H1 (cell line): ENCODE measurements around the gene CENATAC. TPM values are rescaled to one million over a fixed set of nuclear protein-coding genes. Genes with fewer than 3 reads are reported as not detected.

Experiments
- CTCF ChIA-PET: fragments of 300-600 bp; sonication (Branson Sonifier 250); formaldehyde crosslinking; loops from one replicate; lab custom pipeline; 2021; ENCODE audit not compliant: partially characterized antibody; lab: Charles Lee
- POLR2A ChIA-PET: fragments of 300-600 bp; sonication (Branson Sonifier 250); formaldehyde crosslinking; loops from one replicate; lab custom pipeline; 2021; ENCODE audit warnings: inconsistent platforms; ENCODE audit not compliant: partially characterized antibody; lab: Charles Lee
- DNase-seq, 2 experiments: peaks; one replicate each; pipeline versions ENCODE4 v3.0.0 to v3.0.0-alpha.2; 2010 to 2022; ENCODE audit warnings: low spot score in 2 of 2, low read depth in 1 of 2, mixed read lengths in 1 of 2
- FAIRE-seq: peaks from 2 replicates; lab custom pipeline; 2011; peaks lifted over from hg19 to GRCh38; lab: Jason Lieb, UNC
- H2AFZ ChIP-seq: 2 replicates; pipeline ENCODE4 v1.8.1; 2012; ENCODE audit warnings: low read length, inconsistent platforms
- H2AK5ac ChIP-seq: 2 replicates; pipeline ENCODE4 v1.6.1; 2013; ENCODE audit warnings: low read depth, low read length
- H2BK120ac ChIP-seq: replicated peaks from 2 replicates; pipeline ENCODE3; 2013; ENCODE audit warnings: low read depth, low read length, inconsistent platforms
- H2BK12ac ChIP-seq: 2 replicates; pipeline ENCODE4 v1.6.1; 2013; ENCODE audit warnings: low read depth, low read length
- H2BK15ac ChIP-seq: 2 replicates; pipeline ENCODE4 v1.6.1; 2013; ENCODE audit warnings: low read length
- H2BK20ac ChIP-seq: 2 replicates; pipeline ENCODE4 v1.6.1; 2013; ENCODE audit warnings: low read length
- H2BK5ac ChIP-seq: 2 replicates; pipeline ENCODE4 v1.6.1; 2013; ENCODE audit warnings: low read depth, low read length
- H3K14ac ChIP-seq: 2 replicates; pipeline ENCODE4 v1.6.1; 2013; ENCODE audit warnings: inconsistent platforms; ENCODE audit not compliant: insufficient read length
- H3K18ac ChIP-seq: 2 replicates; pipeline ENCODE4 v1.6.1; 2013; ENCODE audit warnings: low read length; ENCODE audit errors: extremely low read depth
- H3K23ac ChIP-seq: 2 replicates; pipeline ENCODE4 v1.6.1; 2013; ENCODE audit warnings: inconsistent platforms; ENCODE audit not compliant: insufficient read length
- H3K23me2 ChIP-seq: 2 replicates; pipeline ENCODE4 v1.6.1; 2013; ENCODE audit warnings: low read depth, low read length
- H3K27ac ChIP-seq: 2 replicates; pipeline ENCODE4 v1.6.1; 2011; ENCODE audit warnings: low read depth, low read length, inconsistent platforms
- H3K27me3 ChIP-seq, 4 experiments: replicated peaks in 1 of 4; 1 replicate in 1 of 4; 2 replicates in 3 of 4; pipeline versions ENCODE4 v1.6.1 to v1.8.1; 2011 to 2013; ENCODE audit warnings: low read length in 3 of 4, mild to moderate bottlenecking in 3 of 4, inconsistent platforms in 2 of 4, mixed read lengths in 2 of 4, moderate library complexity in 1 of 4; ENCODE audit not compliant: control insufficient read depth in 3 of 4, insufficient read depth in 3 of 4; ENCODE audit errors: extremely low read depth in 1 of 4
- H3K36me3 ChIP-seq, 4 experiments: 2 replicates each; pipeline versions ENCODE4 v1.6.1 to v1.8.1; 2011 to 2013; ENCODE audit warnings: mild to moderate bottlenecking in 4 of 4, low read length in 3 of 4, moderate library complexity in 2 of 4, control low read depth in 1 of 4, inconsistent platforms in 1 of 4; ENCODE audit not compliant: insufficient read depth in 4 of 4, control insufficient read depth in 2 of 4
- H3K4ac ChIP-seq: replicated peaks from 2 replicates; pipeline ENCODE3; 2013; ENCODE audit warnings: low read length, low read depth, mixed read lengths, inconsistent platforms; ENCODE audit not compliant: insufficient read length
- H3K4me1 ChIP-seq, 4 experiments: replicated peaks in 1 of 4; 1 replicate in 1 of 4; 2 replicates in 3 of 4; pipeline versions ENCODE4 v1.6.1 to v1.8.1; 2011 to 2013; ENCODE audit warnings: low read length in 3 of 4, inconsistent platforms in 2 of 4, mixed read lengths in 1 of 4; ENCODE audit not compliant: insufficient read depth in 4 of 4, control insufficient read depth in 3 of 4
- H3K4me2 ChIP-seq, 2 experiments: 2 replicates each; pipeline versions ENCODE4 v1.6.1 to v1.8.1; 2011 to 2013; ENCODE audit warnings: low read depth in 2 of 2, low read length in 2 of 2, control low read depth in 1 of 2, inconsistent platforms in 1 of 2, mild to moderate bottlenecking in 1 of 2; ENCODE audit not compliant: insufficient read depth in 1 of 2
- H3K4me3 ChIP-seq, 4 experiments: fragments of 200-600, 300-600 bp in 1 of 4; sonication (generic), shearing (Covaris generic), sonication (Bioruptor Twin) in 1 of 4; 2 replicates each; pipeline versions ENCODE4 v1.5.1 to v1.8.1; 2011 to 2016; ENCODE audit warnings: low read length in 4 of 4, low read depth in 3 of 4, control low read depth in 2 of 4, inconsistent platforms in 2 of 4, mild to moderate bottlenecking in 2 of 4, mixed read lengths in 1 of 4, moderate library complexity in 1 of 4; ENCODE audit not compliant: insufficient read depth in 2 of 4; ENCODE audit errors: extremely low read depth in 1 of 4
- H3K56ac ChIP-seq: replicated peaks from 2 replicates; pipeline ENCODE3; 2013; ENCODE audit warnings: low read depth, mild to moderate bottlenecking, mixed read lengths, low read length, inconsistent platforms; ENCODE audit not compliant: insufficient read length
- H3K79me1 ChIP-seq: 2 replicates; pipeline ENCODE4 v1.6.1; 2013; ENCODE audit warnings: low read depth, low read length, control low read depth
- H3K79me2 ChIP-seq, 2 experiments: 2 replicates each; pipeline versions ENCODE4 v1.6.1 to v1.8.1; 2012 to 2013; ENCODE audit warnings: low read length in 2 of 2, mild to moderate bottlenecking in 2 of 2, inconsistent platforms in 1 of 2; ENCODE audit not compliant: insufficient read depth in 2 of 2, control insufficient read depth in 1 of 2
- H3K9ac ChIP-seq, 4 experiments: replicated peaks in 1 of 4; 1 replicate in 1 of 4; 2 replicates in 3 of 4; pipeline versions ENCODE4 v1.6.1 to v1.8.1; 2011 to 2013; ENCODE audit warnings: low read depth in 3 of 4, low read length in 3 of 4, control low read depth in 2 of 4, mild to moderate bottlenecking in 2 of 4, moderate library complexity in 2 of 4, inconsistent platforms in 1 of 4; ENCODE audit errors: extremely low read depth in 1 of 4
- H3K9me3 ChIP-seq, 2 experiments: 2 replicates each; pipeline versions ENCODE4 v1.6.1 to v1.8.1; 2012 to 2013; ENCODE audit warnings: mild to moderate bottlenecking in 2 of 2, moderate library complexity in 2 of 2, control low read depth in 1 of 2, inconsistent platforms in 1 of 2, low read depth in 1 of 2, low read length in 1 of 2, mixed read lengths in 1 of 2; ENCODE audit not compliant: insufficient read depth in 2 of 2
- H4K20me1 ChIP-seq, 2 experiments: replicated peaks in 1 of 2; 2 replicates each; pipeline versions ENCODE3 to v1.8.1; 2011 to 2013; ENCODE audit warnings: inconsistent platforms in 2 of 2, low read length in 2 of 2, mild to moderate bottlenecking in 1 of 2; ENCODE audit not compliant: insufficient read depth in 2 of 2, control insufficient read depth in 1 of 2
- H4K5ac ChIP-seq: 2 replicates; pipeline ENCODE4 v1.6.1; 2013; ENCODE audit warnings: low read length, low read depth, mixed read lengths, inconsistent platforms; ENCODE audit not compliant: insufficient read length
- H4K8ac ChIP-seq: 2 replicates; pipeline ENCODE4 v1.8.0; 2013; ENCODE audit warnings: mild to moderate bottlenecking, moderate library complexity, low read length, inconsistent platforms; ENCODE audit not compliant: insufficient read depth; ENCODE audit errors: extremely low read depth
- H4K91ac ChIP-seq: replicated peaks from 2 replicates; pipeline ENCODE3; 2013; ENCODE audit warnings: low read length, mixed read lengths, inconsistent platforms; ENCODE audit not compliant: insufficient read length
- ATF2 ChIP-seq: IDR thresholded peaks from 2 replicates; pipeline ENCODE4 v1.6.1; 2012; ENCODE audit warnings: low read length, inconsistent platforms
- ATF3 ChIP-seq: IDR thresholded peaks from 2 replicates; pipeline ENCODE4 v1.6.1; 2011; ENCODE audit warnings: low read depth, mild to moderate bottlenecking, low read length; ENCODE audit not compliant: insufficient read depth
- EZH2 ChIP-seq: fragments of 200-600 bp; sonication (generic); IDR thresholded peaks from 2 replicates; pipeline ENCODE4 v1.7.1; 2012; ENCODE audit warnings: low read depth, mild to moderate bottlenecking, moderate library complexity, low read length, inconsistent platforms; ENCODE audit not compliant: severe bottlenecking
- JUN ChIP-seq: IDR thresholded peaks from 2 replicates; pipeline ENCODE4 v1.6.1; 2011; ENCODE audit warnings: low read depth, mild to moderate bottlenecking, improper control_type of control experiment, low read length
- JUND ChIP-seq: IDR thresholded peaks from 2 replicates; pipeline ENCODE4 v1.6.1; 2011; ENCODE audit warnings: mild to moderate bottlenecking, improper control_type of control experiment, low read length
- RBBP5 ChIP-seq: IDR thresholded peaks from 2 replicates; pipeline ENCODE4 v1.7.1; 2012; ENCODE audit warnings: low read depth, mild to moderate bottlenecking, inconsistent platforms, low read length, moderate library complexity, borderline replicate concordance
- SAP30 ChIP-seq: fragments of 300-600 bp; sonication (generic); IDR thresholded peaks from 2 replicates; pipeline ENCODE4 v1.7.1; 2012; ENCODE audit warnings: low read length, moderate library complexity, mild to moderate bottlenecking, inconsistent platforms; ENCODE audit not compliant: insufficient read depth, insufficient replicate concordance
- SP2 ChIP-seq: IDR thresholded peaks from 2 replicates; pipeline ENCODE4 v1.6.1; 2012; ENCODE audit warnings: mild to moderate bottlenecking, low read length, inconsistent platforms
- TEAD4 ChIP-seq: IDR thresholded peaks from 2 replicates; pipeline ENCODE4 v1.6.1; 2012; ENCODE audit warnings: low read depth, low read length, inconsistent platforms, mixed read lengths
- WGBS, 2 experiments: shearing (Covaris generic) in 1 of 2; methylation state at CpG; one replicate each; pipeline versions ENCODE4 v1.1.6 to v1.1.7; 2013 to 2015; ENCODE audit warnings: low lambda C conversion rate in 2 of 2, mixed read lengths in 2 of 2, inconsistent platforms in 1 of 2, low coverage in 1 of 2, missing lambda C conversion rate in 1 of 2; ENCODE audit not compliant: insufficient replicate concordance in 2 of 2, insufficient coverage in 1 of 2, insufficient read length in 1 of 2; ENCODE audit errors: extremely low coverage in 1 of 2, missing lambda C conversion rate in 1 of 2; 5-methylcytosine and 5-hydroxymethylcytosine counted together
- polyA plus RNA-seq, 7 experiments: library from polyadenylated mRNA; depleted of rRNA in 3 of 7; stranded (reverse) in 5 of 7; unstranded in 2 of 7; fragments of >200 nt in 5 of 7; fragments of 200-250 nt in 2 of 7; gene quantifications; 1 replicate in 5 of 7; 2 replicates in 1 of 7; 4 replicates in 1 of 7; pipeline versions ENCODE4 v1.2.1 to v1.2.3, GENCODE V29; 2011 to 2013; ENCODE audit warnings: missing spikeins in 2 of 7, mixed read lengths in 2 of 7
- total RNA-seq: library from RNA; stranded (reverse); fragmentation: NEBNext Ultra II Directional; extraction: Animal tissue kit (Norgen Biotek cat#: 25700); gene quantifications from 2 replicates; pipeline ENCODE4 v1.2.1, GENCODE V29; 2021

CENATAC gene
- total and polyA plus RNA-seq, 2 of the 8 experiments (the other 6 are each of a cell fraction or from before 2014, with no cell fraction given) = 22.7 to 36.4 TPM

- DNase-seq = no peak
- CTCF ChIA-PET = interaction anchor here (0.9 to 1.5 kb wide), 2 partner anchors 11 to 14 kb away, joined by 3 to 4 read pairs; no protein-coding TSS in a partner anchor
- TF ChIP-seq ATF2 = 0 out of 2 replicates have a peak, but pooled peaks have one; percentile 28
- TF ChIP-seq SAP30 = no peak
- TF ChIP-seq JUND = peak; percentile 98
- TF ChIP-seq ATF3 = peak; percentile 23; the same call in 1 of the 2 replicates
- TF ChIP-seq JUN = peak; percentile 56; the same call in 1 of the 2 replicates
- TF ChIP-seq RBBP5 = no peak
- no peak for TF ChIP-seq EZH2
- 0 out of 2 replicates have a peak, but pooled peaks have one; percentile 33 for TF ChIP-seq TEAD4
- TF ChIP-seq SP2 = no peak
These were observed 884 bp downstream of the CENATAC start for GRCh38 chr11:118998822-118999221.

More at GRCh38 chr11:118998822-118999221, 884 bp downstream of the CENATAC start:
- Histone ChIP-seq H2BK5ac (peak overlapping the region; percentile 93; the same call in 1 of the 2 replicates), H3K27me3 (no peaks in the 10 kb centered on the region), H3K23ac (no peak overlapping the region), H2BK120ac (no peak overlapping the region), H4K8ac (no peak overlapping the region), H3K4me2 (peak overlapping the region; percentile 95 to 100), H3K9me3 (no peaks in the 10 kb centered on the region), H3K56ac (no peak overlapping the region), H4K5ac (peak overlapping the region; percentile 78), H3K23me2 (peaks cover 12% of the 10 kb centered on the region), H3K4ac (no peak overlapping the region), H3K79me1 (peaks cover 7% of the 10 kb centered on the region), H3K36me3 (peaks cover 3 to 32% (median 19%) of the 10 kb centered on the region in 4 experiments; a peak in 7 of 8 replicates), H3K4me1 (peaks cover 0 to 6% (median under 1%) of the 10 kb centered on the region in 4 experiments; a peak in 2 of 7 replicates), H4K91ac (no peak overlapping the region), H4K20me1 (no peaks in the 10 kb centered on the region), H2AFZ (no peak overlapping the region), H2AK5ac (no peak overlapping the region), H2BK12ac (peak overlapping the region; percentile 45; the same call in 1 of the 2 replicates), H3K9ac (peak overlapping the region; percentile 78 to 82 (median 81)), H3K27ac (peak overlapping the region; percentile 70), H3K79me2 (peaks cover 0 to 43% of the 10 kb centered on the region in 2 experiments; a peak in 3 of 4 replicates), H2BK15ac (no peak overlapping the region), H3K4me3 (peak overlapping the region; percentile 84 to 97 (median 90)), H2BK20ac (no peak overlapping the region), H3K18ac (peak overlapping the region; percentile 85; the same call in 1 of the 2 replicates), H3K14ac (no peak overlapping the region)
- POLR2A ChIA-PET = interaction anchor here (0.7 to 15.2 kb wide), 14 partner anchors 14 to 170 kb away, joined by 3 to 264 read pairs (median 4); partner anchors contain the start of genes RPS25 and TRAPPC4
- WGBS, 2 experiments = 43% methylated on average over 6 of the region's 6 CpGs; no CpG with 5 or more reads in 1 of the 2 experiments
- FAIRE-seq = peak; percentile 45
